GM19468 (cell line): ENCODE data around the gene CPN2.

Experiments used
- ATAC-seq: cut with Tn5 transposase; IDR thresholded peaks from one replicate; pipeline ENCODE4 v1.9.1; 2021; ENCODE audit warnings: mild to moderate bottlenecking, moderate library complexity, moderate number of reproducible peaks; ENCODE audit not compliant: unreplicated experiment; ENCODE audit errors: extremely low read depth

CPN2 gene

GRCh38 chr3:194360568-194360967 lies 9.4 kb upstream of the CPN2 start:
- ATAC-seq: no peak

DNA sequence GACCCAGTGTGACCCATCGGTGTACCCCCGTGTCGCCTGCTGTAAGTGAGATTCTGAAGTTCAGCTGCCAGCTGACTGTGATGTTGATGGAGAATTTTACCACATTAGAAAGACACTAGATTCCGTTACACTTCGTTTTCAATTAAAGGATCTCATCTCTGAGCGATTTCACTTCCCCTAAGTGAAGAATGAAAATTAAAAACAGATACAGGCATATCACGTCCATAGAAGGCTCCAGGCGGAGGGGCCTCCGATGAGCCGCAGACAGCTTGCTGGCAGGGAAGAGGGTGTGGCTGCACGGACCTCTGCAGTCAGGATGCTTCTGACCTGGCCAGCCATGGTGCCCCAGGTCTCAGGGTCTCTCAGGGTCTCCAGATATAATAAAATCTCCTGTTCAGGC lies 6.6 kb upstream of the CPN2 start:
- no peak for ATAC-seq

DNA sequence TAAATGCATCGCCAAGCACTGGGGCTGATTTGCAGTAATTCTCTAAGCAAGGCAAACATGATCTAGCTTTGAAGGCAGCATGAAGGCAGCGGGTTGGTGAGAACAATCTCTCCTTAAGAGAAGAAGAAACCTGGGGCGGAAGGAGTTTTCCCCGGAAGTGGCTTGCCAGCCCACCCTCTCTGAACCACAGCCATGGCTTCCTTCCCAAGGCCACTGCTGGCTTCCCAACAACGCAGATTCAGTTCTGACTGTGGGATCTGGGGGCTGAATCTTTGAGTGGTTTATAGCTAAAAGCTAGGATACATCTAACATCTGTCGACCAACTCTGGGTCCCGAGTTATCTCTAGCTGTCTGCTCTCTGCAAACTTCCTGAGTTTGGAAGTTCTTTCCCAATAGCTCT lies 4.3 kb upstream of the CPN2 start:
- ATAC-seq: no peak

DNA sequence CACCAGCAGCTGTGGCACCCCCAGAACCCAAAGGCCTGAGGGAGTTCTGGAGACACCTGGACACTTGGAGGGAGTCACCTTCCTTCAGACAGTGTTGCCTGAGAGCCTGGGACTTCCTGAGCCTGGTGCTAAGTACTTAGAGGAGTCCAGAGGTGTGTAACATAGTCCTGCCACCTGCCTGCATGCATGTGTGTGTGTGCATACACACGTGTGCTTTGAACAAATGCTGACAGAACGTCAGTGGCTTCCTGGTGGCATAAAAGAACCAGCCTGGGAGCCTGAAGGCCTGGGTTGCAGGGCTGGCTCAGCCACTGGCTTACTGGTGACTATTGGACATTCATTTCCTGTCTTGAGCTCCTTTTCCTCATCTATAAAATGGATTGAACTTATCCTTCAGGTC lies 3.2 kb upstream of the CPN2 start:
- no peak for ATAC-seq

GRCh38 chr3:194352667-194353246 lies 1.6 kb upstream of the CPN2 start:
- no peak for ATAC-seq

DNA sequence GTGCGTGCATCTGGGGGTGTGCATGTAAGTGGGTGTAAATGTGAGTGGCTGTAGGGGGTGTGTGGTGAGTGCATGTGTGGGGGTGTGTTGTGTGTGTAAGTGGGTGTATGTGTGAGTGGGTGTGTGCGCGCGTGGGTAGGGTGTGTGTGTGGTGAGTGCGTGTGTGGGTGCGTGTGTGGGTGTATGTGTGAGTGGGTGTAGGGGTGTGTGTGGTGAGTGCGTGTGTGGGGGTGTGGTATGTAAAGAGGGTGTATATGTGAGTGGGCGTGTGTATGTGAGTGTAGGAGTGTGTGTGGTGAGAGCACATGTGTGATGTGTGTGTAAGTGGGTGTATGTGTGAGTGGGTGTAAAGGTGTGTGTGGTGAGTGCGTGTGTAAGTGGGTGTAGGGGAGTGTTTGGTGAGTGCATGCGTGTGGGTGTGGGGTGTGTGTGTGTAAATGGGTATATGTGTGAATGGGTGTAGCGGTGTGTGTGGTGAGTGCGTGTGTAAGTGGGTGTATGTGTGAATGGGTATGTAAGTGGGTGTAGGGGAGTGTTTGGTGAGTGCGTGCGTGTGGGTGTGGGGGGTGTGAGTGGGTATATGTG lies 916 bp upstream of the CPN2 start:
- ATAC-seq: no peak

- ATAC-seq: no peak
Observed at GRCh38 chr3:194350726-194351071, 429 bp downstream of the CPN2 start.

DNA sequence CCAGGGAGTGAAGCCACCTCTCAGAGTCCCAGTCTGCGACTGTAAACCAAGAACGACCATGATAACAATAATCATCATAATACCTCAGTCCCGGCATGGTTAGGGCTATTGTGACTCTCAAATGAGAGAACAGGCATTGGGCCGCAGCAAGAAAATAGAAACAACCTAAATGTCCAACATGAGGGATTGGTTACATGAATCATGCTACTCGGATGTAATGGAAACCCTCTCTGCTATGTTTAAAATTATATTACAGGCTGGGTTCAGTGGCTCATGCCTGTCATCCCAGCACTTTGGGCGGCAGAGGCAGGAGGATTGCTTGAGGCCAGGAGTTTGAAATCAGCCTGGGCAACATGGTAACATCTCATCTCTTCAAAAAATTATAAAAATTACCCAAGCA lies 2.8 kb downstream of the CPN2 start:
- ATAC-seq: no peak

DNA sequence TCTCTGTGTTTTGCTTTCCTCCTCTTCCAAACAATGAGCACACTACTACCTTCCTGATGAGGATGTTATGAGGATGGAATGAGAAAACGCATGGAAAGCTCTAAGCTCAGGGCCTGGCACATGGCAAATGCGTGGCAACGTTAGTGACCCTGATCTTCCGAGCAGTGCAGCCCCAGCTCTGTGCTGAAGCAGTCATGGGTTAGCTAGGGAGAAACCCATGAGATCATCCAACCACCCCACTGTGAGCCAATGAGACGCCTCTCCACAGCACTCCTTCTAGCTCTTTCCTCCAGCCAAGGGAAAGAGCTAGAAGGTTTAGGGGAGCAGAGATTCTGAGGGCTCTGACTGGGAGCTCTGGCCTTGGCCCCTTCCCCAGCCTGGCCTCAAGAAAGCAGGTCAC lies 4.5 kb downstream of the CPN2 start:
- no peak for ATAC-seq

DNA sequence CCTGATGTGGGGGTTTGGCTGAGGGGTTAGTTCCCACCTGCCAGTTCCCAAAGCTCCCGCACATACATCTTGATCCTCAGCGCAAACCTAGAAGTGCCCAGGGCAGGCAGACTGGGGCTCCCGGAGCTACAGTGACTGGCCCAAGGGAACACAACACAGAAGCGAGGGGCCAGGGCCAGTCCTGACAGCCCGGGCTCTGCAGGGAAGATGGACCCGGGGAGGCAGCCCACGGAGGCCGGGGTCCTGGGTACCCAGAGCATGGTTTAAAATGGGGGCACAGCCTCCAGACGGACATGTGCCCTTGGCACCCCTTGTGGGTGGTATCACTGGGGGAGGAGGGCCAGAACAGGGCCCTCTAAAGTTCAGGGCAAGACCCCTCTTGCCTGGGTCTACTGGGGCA lies 5.1 kb downstream of the CPN2 start:
- ATAC-seq: no peak

GRCh38 chr3:194344012-194344411 lies 7.1 kb downstream of the CPN2 start:
- ATAC-seq: no peak

DNA sequence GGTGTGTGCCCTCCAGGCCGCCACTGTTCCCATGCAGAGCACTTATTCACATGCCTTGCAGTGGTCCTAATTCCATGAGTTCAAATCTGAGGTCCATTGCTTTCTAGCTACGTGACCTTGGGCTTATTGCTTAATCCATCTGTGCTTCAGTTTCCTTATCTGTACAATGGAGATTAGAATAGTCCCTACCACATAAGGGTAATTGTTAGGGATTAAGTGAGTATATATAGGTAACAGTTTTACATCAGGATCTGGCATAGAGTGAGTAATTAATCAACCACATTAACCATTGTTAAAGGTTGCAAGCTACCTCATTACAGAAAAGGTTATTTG lies 7.6 kb downstream of the CPN2 start:
- ATAC-seq: no peak

- ATAC-seq: no peak
Observed at GRCh38 chr3:194342861-194343560, 8.1 kb downstream of the CPN2 start.

DNA sequence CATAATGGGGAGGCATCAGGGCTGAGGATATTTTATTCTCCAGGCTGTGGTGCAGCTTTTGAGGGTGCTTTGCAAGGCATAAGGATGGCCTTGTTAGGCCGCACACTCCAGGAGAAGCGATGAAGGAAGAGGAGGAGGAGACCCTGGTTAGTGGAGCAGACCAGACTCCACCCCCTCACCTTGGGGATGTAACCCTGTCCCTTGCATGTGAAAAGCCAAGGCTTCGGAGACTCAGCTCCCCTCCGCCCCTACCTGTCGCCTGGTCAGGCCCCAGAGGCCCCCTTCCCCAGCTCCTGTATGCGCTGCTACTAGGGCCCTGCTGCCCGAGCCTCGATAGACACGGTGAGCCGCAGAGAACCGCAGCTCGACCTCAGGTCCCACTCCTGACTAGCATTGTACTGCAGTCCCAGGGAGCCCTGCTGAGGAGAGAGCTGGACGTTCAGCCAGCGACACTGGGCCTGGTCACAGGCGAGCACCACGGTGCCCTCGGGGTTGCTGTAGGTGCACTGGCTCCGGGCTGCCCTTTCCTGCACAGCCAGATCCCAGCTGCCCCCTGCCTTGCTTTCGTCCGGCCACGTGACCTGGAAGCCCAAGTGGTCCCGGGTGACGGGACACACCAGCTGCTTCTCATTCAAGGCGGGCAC lies 10.2 kb downstream of the CPN2 start:
- ATAC-seq: no peak

GRCh38 chr3:194339840-194340239 lies 11.3 kb downstream of the CPN2 start:
- no peak for ATAC-seq

- ATAC-seq: no peak
Observed at GRCh38 chr3:194339356-194339755, 11.8 kb downstream of the CPN2 start.

DNA sequence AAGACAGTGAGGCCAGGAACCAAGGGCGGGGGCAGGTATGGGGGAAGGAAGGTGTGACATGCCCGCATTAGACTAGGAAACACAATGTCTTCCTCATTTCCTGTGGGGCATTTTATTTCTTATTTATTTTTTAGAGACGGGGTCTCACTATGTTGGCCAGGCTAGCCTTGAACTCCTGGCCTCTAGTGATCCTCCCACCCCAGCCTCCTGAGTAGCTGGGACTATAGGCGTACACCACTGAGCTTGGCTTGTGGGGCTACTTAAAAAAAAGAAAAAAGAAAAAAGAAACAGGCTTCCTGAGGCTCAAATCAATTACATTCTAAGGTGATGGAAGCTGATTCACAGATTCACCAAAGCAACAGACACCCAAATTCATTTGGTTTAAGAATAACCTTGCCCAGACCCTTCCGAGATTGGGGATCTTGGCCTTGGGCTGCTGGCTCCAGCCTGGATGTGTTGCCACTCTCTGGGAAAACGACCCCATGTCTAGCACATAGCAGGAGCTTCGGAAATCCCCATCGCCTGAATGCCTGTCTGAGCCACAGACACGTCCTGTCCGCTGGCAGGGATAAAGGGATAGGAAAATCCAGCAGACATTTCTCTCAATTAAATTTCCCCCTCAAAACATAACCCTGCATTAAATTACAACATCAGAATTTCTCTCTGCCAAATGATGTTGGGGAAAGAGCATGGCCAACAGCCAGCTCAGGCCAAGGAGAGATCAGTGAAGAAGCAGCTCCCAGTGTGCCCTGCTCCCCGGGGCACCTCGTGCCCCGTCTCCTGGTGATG lies 13.0 kb downstream of the CPN2 start:
- ATAC-seq: no peak

- ATAC-seq: no peak
Observed at GRCh38 chr3:194336601-194337355, 14.3 kb downstream of the CPN2 start.

- no peak for ATAC-seq
Observed at GRCh38 chr3:194333981-194334320, 17.2 kb downstream of the CPN2 start.

GRCh38 chr3:194333212-194333980 lies 17.7 kb downstream of the CPN2 start:
- peak; percentile 80 for ATAC-seq
